GM19455 (cell line): ENCODE results near the gene MRPL36.

Source experiments
- ATAC-seq: cut with Tn5 transposase; IDR thresholded peaks from one replicate; pipeline ENCODE4 v1.9.1; 2021; ENCODE audit not compliant: unreplicated experiment

Gene MRPL36

DNA sequence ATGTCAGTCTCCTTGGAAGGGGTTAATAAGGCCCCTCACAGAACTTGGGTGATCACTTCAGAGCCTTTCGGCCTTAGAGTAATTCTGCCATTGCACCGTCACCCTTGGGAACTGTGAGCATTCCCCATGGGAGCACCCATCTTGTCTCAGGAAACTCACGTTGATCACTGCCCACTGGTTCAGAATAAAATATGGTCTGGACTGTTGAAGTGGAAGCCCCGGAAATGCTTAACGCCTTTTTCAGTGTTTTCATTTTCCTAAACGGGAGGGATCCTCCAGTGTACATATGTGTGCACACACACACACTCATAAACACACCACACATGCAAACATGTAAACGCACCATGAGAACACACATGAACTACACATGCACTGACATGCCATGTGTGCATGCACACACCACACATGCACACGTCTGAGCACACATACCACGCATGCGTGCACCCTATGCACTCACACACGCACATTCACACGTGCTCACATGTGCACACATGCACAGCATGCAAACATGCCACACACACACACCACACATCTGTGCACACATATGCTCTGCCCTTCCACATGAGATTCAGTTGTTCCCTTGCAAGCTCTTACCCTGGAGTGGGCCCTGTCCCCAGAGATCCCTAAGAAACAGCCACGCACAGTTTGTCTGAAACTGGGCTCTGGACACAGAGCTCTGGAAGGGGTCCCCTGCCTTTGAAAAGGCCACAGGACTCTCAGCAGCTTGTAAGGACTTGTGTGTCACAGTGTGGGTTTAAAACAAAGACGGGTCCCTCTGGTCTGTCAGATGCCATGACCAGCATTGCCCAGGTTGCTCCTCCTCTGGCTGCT is 17.0 kb downstream of the MRPL36 start:
- no peak for ATAC-seq

DNA sequence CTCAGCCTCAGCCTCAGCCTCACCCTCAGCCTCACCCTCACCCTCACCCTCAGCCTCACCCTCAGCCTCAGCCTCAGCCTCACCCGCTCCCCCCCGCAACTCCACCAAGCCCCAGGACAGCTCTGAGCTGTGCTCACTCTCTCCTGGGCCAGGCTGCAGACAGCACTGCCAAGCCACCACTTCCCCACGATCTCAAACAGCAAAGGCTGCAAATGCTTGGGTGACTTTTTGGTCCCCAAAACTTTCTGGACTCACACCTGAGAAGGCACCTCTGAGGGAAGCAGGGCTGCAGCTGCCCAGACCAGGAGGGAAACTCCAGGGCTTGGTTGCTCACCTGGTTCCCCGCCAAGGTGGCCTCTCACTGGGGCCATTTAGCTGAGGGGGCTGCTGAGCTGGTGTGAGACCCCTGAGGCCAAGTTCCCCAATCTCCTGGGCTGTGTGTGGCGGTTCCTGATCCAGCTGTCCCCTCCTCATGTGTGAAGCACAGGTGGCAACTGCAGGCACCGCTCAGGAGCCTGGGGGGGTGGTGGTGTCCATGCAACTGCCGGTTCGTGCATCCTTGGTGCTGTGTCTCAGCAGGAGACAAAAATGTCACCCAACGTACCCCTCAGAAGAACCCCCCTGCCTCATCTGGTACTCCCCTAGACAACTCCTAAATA is 17.8 kb downstream of the MRPL36 start:
- ATAC-seq = no peak

DNA sequence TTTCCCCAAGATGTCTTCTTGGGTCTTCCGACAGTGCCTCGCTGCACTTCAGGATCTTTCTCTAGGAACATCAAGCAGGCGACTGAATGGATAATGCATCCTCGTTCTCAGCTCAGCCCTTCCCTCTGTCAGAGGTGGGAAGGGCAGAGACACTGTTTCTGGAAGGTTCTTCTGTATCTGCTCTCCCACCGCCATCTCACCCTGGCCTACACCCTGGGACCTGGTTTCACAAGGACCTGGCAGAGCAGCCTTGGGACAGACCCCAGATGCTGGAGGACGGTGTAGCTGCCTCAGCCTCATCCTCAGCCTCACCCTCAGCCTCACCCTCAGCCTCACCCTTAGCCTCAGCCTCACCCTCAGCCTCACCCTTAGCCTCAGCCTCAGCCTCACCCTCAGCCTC is 18.5 kb downstream of the MRPL36 start:
- no peak for ATAC-seq

DNA sequence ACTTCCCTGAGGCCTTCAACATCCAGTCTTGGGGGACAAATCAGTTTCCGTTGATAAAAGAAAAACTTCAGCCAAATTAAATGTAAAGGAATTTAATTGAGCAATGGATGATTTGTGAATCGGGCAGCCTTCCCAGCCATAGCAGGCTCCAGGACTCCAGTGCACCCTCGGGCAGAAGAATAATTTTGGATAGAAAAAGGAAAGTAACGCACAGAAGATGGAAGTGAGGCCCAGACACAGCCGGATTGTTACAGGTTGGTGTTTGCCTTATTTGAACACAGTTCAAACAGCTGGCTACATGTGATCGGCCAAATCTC is 19.1 kb downstream of the MRPL36 start:
- ATAC-seq = no peak

DNA sequence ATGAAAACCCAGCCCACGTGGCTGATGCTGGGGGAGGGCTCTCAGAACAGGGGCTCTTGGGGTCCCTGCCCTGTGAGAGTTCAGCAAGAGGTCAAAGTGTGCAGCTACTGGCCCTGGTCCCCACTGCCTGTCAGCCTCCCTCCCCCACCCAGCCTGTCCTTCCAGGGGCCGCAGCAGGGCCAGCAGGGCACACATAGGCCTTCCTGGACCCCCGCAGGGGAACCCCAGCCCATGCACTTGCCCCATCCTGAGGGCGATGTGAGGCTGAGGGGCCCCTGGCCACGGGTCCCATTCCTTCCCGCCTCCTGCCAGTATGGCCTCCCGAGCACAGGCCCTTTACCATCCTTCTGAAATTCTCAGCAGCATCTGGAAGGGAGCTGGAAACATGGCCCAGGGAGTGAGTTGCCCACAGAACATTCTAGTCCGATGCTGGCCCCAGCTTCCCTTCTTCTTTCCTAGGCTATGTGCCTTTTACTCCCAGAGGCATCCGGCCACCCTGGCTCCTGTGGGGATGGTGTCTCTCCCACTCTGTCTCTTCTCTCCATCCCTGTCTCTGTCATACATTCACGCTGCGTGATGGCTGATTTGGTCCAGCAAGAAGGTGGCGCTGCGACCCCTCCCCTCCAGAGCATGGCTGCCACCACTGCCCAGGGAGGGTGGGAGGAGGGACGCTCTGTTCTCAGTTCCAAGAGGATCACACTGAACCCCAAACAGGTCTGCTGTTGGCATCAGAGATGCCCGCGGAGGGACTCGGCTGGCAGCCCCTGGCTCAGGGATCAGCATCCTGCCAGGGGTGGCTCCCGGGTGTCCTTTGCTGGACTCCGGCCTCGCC is 19.6 kb downstream of the MRPL36 start:
- ATAC-seq = no peak

DNA sequence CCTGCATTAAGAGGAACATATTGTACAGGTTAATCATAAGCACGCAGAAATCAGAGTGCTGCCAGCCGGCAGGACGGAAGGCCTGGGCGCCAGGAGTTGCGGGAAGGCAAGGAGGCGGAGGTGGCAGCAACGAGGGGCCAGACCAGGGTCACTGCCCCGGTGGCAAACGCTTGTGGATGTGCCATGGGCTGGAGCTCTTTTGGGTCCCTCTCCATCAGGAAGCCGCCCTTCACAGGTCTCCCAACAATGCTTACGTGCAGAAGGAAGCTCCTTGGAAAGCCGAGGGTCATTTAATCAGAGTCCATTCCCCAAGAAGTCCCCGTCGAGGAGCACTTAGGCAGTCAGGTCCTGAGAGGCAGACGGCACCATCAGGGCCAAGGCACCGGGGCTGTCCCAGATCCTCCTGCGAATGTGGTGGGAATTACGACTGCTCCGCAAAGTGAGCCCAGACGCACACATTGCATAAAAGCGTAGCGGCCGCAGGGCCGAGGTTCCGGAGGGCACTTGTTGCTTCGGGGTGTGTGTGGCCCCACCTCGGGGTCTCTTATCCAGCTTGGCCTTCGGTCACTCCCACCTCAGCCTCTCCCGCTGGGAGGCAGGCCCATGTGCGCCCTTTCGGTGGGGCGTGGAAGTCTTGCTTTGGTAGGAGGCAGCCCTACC is 20.5 kb downstream of the MRPL36 start:
- no peak for ATAC-seq

GRCh38 chr5:1778138-1779020 is 21.3 kb downstream of the MRPL36 start:
- ATAC-seq = no peak

- no peak for ATAC-seq
Observed at GRCh38 chr5:1777281-1778137, 22.1 kb downstream of the MRPL36 start.

GRCh38 chr5:1776831-1777230 is 22.8 kb downstream of the MRPL36 start:
- ATAC-seq = no peak

DNA sequence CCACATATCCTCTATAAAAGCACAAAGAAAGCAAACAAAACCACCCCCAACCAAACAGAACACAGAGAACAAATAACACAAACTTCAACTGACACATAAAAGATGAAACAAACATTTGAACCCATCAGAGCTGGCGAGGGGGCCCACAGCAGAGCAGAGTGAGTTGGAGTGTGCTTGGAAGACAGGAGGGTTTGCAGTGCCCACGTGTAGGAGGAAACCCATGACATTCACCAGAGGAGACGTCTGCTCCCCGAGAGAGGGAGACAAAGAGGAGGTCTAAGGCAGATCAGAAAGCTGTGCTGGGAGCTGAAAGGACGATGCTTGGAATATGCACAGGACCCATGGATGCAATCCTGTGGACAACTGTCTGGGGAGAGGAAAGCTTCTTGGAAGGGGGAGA is 27.0 kb downstream of the MRPL36 start:
- ATAC-seq = no peak

- ATAC-seq = no peak
Observed at GRCh38 chr5:1771149-1772065, 28.2 kb downstream of the MRPL36 start.

- ATAC-seq = no peak
Observed at GRCh38 chr5:1770443-1770802, 29.2 kb downstream of the MRPL36 start.

DNA sequence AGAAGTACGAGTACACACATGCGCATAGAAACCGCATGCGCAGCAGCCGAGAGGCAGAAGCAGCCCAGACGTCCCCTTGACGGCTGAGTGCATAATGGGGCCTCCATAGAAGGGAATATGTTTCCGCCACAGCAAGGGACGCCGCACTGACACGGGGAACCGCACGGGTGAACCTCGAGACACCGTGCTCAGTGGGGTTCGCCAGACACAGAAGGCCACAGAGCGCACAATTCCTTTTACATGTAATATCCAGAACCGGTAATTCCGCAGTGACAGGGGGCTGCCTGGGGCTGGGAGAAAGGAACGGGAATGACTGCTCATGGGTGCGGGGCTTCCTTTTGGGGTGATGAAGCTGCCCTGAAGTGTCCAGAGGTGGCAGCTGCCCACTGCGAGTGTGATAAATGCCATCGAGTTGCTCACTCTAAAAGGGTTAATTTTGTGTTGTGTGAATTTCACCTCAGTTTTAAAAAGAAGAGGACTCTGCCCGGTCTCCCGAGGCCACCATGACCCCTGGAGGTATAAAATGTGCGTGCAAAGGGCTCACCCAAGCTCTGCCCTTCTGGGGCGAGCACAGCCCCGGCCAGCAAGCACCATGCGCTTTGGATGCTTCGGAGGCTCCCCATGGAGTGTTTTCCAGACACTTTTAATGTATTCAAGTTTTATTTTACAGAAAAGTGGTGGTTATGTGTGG is 29.7 kb downstream of the MRPL36 start:
- ATAC-seq = no peak

DNA sequence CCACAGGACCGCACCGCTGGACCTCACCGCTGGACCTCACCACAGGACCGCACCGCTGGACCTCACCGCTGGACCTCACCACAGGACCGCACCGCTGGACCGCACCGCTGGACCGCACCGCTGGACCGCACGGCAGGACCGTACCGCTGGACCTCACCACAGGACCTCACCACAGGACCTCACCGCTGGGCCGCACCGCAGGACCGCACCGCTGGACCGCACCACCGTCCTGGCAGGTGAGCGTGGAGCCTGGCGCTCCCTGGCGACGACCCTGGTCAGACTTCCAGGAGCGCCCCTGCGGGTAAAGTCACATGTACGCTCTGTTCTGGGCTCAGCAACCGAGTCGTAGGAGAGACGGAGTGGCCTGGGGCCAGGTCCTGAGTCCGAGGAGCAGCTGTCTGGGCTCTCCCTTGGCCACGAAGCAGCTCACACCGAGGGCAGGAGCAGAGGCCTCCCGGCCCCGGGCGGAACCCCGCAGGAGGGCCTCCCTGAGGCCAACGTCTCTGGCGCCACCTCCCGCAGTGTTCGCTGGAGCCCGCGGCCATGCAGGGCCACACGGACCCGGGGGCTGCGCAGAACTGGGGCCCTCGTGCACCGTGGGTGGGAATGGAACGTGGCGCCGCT is 30.5 kb downstream of the MRPL36 start:
- no peak for ATAC-seq

GRCh38 chr5:1768283-1769000 is 31.2 kb downstream of the MRPL36 start:
- no peak for ATAC-seq

GRCh38 chr5:1767524-1768282 is 31.9 kb downstream of the MRPL36 start:
- no peak for ATAC-seq
